Lower leg skin (tissue), 4 donors: Measurements from ENCODE around the gene COX7C. TPM values are rescaled to one million over a fixed set of nuclear protein-coding genes. Genes with fewer than 3 reads are reported as not detected.

Source experiments
- DNase-seq, 2 donors: peaks; one replicate each; pipeline ENCODE4 v3.0.0-alpha.2; 2019; ENCODE audit warnings: low spot score in 2 of 2
- H3K4me3 ChIP-seq: fragments of 200-600 bp; sonication (generic); 2 replicates; pipeline ENCODE4 v1.5.1; 2017; ENCODE audit warnings: mild to moderate bottlenecking, low read depth; ENCODE audit not compliant: poor library complexity, severe bottlenecking
- CTCF ChIP-seq, 3 donors: fragments of 450-650 bp; IDR thresholded peaks; one replicate each; pipeline ENCODE4 v1.5.1; 2016; ENCODE audit warnings: antibody characterized with exemption in 3 of 3, mild to moderate bottlenecking in 3 of 3, moderate library complexity in 2 of 3
- POLR2A ChIP-seq, 2 donors: fragments of 450-650 bp; IDR thresholded peaks; one replicate each; pipeline ENCODE4 v1.6.1; 2016 to 2017; ENCODE audit warnings: antibody characterized with exemption in 2 of 2, mild to moderate bottlenecking in 1 of 2, moderate library complexity in 1 of 2
- WGBS, 2 donors: methylation state at CpG; one replicate each; pipeline ENCODE4 v1.1.5; 2018; 5-methylcytosine and 5-hydroxymethylcytosine counted together
- intact Hi-C: fragments of 100-400 bp; cut with DNase I; formaldehyde crosslinking; loops from one replicate; pipeline ENCODE4 v1.15.0; 2023; ENCODE audit warnings: low total_unique reads
- total RNA-seq, 4 donors: library from RNA; depleted of rRNA; stranded (reverse); fragments of >200 nt; gene quantifications; one replicate each; pipeline ENCODE4 v1.1.0, GENCODE V29; 2016

COX7C gene
- total RNA-seq, 4 donors from 2014 or later = 332 to 394 (median 383) TPM

GRCh38 chr5:86596476-86596875, 21.3 kb upstream of the COX7C start:
- H3K4me3 ChIP-seq = no peak overlapping the region
- intact Hi-C loops = no loop called here
- no peak for DNase-seq
- TF ChIP-seq POLR2A (IDR thresholded peaks at IDR 0.05) (no peak), CTCF (IDR thresholded peaks at IDR 0.05) (no peak)

GRCh38 chr5:86605881-86606280, 11.9 kb upstream of the COX7C start:
- WGBS, 2 donors = 82 to 89% methylated on average over 3 of the region's 3 CpGs
- TF ChIP-seq CTCF (IDR thresholded peaks at IDR 0.05) (no peak), POLR2A (IDR thresholded peaks at IDR 0.05) (no peak)
- H3K4me3 ChIP-seq = no peak overlapping the region
- DNase-seq = no peak
- intact Hi-C loops = no loop called here

GRCh38 chr5:86613455-86613854, 4.3 kb upstream of the COX7C start:
- no peak overlapping the region for H3K4me3 ChIP-seq
- 80 to 85% methylated on average over 2 of the region's 2 CpGs for WGBS, 2 donors
- no peak for DNase-seq
- intact Hi-C loops = no loop called here
- TF ChIP-seq CTCF (IDR thresholded peaks at IDR 0.05) (no peak), POLR2A (IDR thresholded peaks at IDR 0.05) (no peak)

- no peak overlapping the region for H3K4me3 ChIP-seq
- intact Hi-C loops = no loop called here
- TF ChIP-seq CTCF (IDR thresholded peaks at IDR 0.05) (no peak), POLR2A (IDR thresholded peaks at IDR 0.05) (no peak)
Observed at GRCh38 chr5:86617309-86617755, 409 bp upstream of the COX7C start.

GRCh38 chr5:86623785-86624483, 6.2 kb downstream of the COX7C start:
- intact Hi-C loops = no loop called here
- TF ChIP-seq POLR2A (IDR thresholded peaks at IDR 0.05) = no peak
- no peak for TF ChIP-seq CTCF (IDR thresholded peaks at IDR 0.05)
- no peak for DNase-seq
- no peak overlapping the region for H3K4me3 ChIP-seq
- 88 to 92% methylated on average over 4 of the region's 4 CpGs for WGBS, 2 donors

More at GRCh38 chr5:86617309-86617755, 409 bp upstream of the COX7C start:
- WGBS, 2 donors = 60 to 67% methylated on average over 6 of the region's 6 CpGs
- no peak for DNase-seq

GRCh38 chr5:86625148-86625547, 7.4 kb downstream of the COX7C start:
- DNase-seq = no peak
- TF ChIP-seq POLR2A (IDR thresholded peaks at IDR 0.05) (no peak), CTCF (IDR thresholded peaks at IDR 0.05) (no peak)
- H3K4me3 ChIP-seq = no peak overlapping the region
- 75 to 87% methylated on average over 2 of the region's 2 CpGs for WGBS, 2 donors
- intact Hi-C loops = no loop called here
